Epithelial cell of umbilical artery (primary cell): Measurements from ENCODE around the gene POFUT2. TPM values are rescaled to one million over a fixed set of nuclear protein-coding genes. Genes with fewer than 3 reads are reported as not detected.

ENCODE experiments used
- total RNA-seq: library from RNA; depleted of rRNA; stranded (reverse); fragments of >200 nt; gene quantifications from 2 replicates; pipeline ENCODE4 v1.2.3, GENCODE V29; 2014

The POFUT2 gene
- total RNA-seq = 17.9 and 25.0 TPM in 2 replicates

GRCh38 chr21:45287438-45288391, at the start of gene POFUT2:
POFUT2 (minus strand) TSS chr21:45287895; CDS start chr21:45287871, 24 bp downstream.

Other genes with a start within 250 kb of the POFUT2 start
- gene ADARB1, start 213.3 kb downstream of the POFUT2 start, total RNA-seq = 19.2 and 25.2 TPM in 2 replicates
- 73.3 and 247 TPM in 2 replicates for gene COL18A1, start 117.3 kb upstream of the POFUT2 start, total RNA-seq